GM19395 (cell line): ENCODE measurements around the gene PDE8B.

Experiments used
- ATAC-seq: cut with Tn5 transposase; IDR thresholded peaks from one replicate; pipeline ENCODE4 v1.9.1; 2021; ENCODE audit warnings: mild to moderate bottlenecking, moderate library complexity; ENCODE audit not compliant: unreplicated experiment

PDE8B gene

GRCh38 chr5:77186652-77187370 is 23.7 kb upstream of the PDE8B start:
- no peak for ATAC-seq

- no peak for ATAC-seq
Observed at GRCh38 chr5:77189421-77189820, 21.1 kb upstream of the PDE8B start.

DNA sequence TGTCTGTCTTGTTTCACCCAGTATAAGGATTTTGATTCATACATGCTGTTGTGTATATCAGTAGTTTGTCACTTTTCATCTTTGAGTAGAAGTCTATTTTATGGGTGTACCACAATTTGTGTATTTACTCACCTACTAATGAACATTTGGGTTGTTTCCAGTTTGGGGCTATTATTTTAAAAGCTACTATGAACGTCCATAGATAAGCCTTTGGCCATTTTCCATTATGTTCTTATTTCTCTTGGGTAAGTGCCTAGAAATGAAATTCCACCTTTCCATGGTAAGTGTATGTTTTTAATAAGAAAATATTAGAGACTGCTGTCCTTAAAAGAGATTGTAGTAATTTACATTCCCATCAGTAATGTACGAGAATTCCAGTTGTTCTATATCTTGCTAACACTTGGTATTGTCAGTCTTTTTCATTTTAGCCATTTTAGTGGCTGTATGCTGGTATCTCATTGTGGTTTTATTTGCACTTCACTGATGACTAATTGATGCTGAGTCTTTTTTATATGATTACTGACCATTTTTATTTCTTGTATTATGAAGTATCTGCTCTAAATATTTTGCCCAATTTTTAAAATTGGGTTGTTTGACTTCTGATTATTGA is 17.9 kb upstream of the PDE8B start:
- no peak for ATAC-seq

DNA sequence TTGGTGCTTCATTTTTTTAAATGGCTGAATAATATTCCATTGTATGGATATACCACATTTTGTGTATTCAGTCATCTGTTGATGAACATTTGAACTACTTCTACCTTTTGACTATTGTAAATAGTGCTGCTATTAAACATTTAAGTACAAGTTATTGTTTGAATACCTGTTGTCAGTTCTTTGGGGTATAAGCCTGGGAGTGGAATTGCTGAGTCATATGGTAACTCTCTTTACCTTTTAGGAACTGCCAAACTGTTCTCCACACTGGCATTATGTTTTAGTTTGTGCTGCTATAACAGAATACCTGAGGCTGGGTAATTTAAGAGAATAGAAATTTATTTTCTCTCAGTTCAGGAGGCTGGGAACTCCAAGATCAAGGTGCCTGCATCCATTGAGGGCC is 15.7 kb upstream of the PDE8B start:
- ATAC-seq, result no peak

- ATAC-seq, result no peak
Observed at GRCh38 chr5:77197840-77198554, 12.5 kb upstream of the PDE8B start.

DNA sequence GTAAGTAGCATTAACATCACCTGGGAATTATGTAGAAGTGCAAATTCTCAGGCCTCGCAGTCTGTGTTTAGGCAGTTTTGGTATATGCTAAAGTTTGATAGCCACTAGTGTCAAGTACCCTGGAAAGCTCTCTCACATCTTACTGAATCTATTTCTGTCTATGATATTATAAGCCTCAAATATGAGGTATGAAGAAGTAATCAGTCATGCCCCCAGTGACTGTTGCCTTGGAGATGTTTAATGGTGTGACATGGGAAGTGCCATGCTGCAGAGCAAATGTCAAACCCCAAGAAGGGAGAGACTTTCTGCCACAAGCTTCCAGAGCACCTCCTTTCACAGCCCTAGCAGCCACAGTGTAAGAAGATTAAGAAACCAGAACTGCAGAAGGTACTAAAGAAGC is 9.8 kb upstream of the PDE8B start:
- ATAC-seq, result no peak

GRCh38 chr5:77202145-77202544 is 8.3 kb upstream of the PDE8B start:
- ATAC-seq, result no peak

DNA sequence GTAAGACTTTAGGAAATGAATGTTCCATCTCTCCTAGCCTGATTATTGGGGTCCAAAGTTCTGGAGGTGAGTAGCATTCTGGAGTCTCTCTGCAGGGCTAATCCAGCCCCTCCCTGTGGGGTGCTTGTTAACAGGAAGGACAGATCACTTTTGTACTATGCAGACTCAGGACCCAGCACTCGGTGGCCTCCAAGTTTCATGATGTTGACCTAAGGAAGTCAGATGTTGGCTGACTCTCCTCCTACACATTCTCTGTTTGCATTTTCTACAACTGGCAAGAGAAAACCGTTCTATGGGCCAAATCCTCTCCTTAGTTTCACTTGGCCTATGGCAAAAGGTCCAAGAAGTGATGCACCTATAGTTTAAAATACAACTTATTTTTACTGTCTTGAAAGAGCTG is 5.5 kb upstream of the PDE8B start:
- no peak for ATAC-seq

GRCh38 chr5:77208507-77209163 is 1.8 kb upstream of the PDE8B start:
- no peak for ATAC-seq

- no peak for ATAC-seq
Observed at GRCh38 chr5:77209495-77210090, 887 bp upstream of the PDE8B start.

GRCh38 chr5:77210964-77211690 is 647 bp downstream of the PDE8B start:
- no peak for ATAC-seq

GRCh38 chr5:77211691-77212047 is 1.2 kb downstream of the PDE8B start:
- ATAC-seq, result no peak

DNA sequence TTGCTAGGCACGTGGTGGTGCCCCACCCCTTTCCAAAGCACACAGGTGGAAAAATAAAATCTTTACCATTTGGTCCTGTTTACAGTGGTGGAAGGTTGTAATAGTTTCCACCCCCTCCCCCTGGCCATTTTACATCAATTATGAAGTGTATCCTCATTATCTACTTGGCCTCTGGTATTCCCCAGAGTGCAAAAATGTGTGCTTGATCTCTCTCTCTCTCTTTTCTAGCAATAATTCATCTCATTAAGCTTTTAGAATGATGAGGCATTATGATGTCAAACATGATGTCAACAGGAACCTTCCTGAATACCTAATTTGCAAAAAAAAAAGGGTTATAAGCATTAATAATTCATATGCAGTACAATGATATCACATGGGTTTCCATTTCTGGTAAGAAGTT is 3.1 kb downstream of the PDE8B start:
- ATAC-seq, result no peak

GRCh38 chr5:77214151-77214550 is 3.7 kb downstream of the PDE8B start:
- no peak for ATAC-seq

- no peak for ATAC-seq
Observed at GRCh38 chr5:77218263-77218662, 7.8 kb downstream of the PDE8B start.

DNA sequence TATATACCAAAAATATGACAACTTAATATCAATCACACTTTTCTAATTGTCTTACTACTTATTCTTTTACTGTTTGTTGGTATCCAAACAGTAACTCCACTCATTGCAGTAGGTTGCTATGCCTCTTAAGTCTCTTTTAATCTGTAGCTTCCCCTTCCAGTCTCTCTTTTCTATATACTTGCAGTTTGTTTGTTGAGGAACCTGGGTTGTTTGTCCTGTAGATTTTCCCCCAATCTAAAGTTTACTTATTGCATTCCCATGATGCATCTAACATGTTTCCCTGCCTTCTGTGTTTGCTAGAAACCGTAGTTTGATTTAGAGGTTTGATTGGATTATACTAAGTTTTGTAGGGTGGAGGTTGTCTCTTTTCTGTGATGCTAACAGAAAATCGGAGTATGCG is 10.6 kb downstream of the PDE8B start:
- ATAC-seq, result no peak

DNA sequence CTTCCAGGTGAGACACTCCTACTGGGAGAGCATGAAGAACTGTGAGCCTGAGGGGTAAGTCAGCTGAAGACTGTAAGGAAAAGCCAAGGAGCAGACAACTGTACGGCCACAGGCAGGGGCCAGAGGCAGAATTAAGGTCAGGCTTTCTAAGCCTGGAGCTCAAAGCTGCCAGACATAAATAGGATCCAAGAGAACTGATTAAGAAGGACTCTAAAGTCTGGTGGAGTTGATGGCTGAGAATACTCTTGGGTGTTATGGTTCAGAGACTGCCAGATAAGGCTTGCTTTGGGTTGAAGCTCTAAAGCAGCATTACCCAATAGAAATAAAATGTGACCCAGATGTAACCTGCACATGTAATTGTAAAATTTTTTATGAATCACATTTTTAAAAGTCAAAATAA is 12.2 kb downstream of the PDE8B start:
- ATAC-seq, result no peak

GRCh38 chr5:77223653-77224052 is 13.2 kb downstream of the PDE8B start:
- no peak for ATAC-seq

- ATAC-seq, result no peak
Observed at GRCh38 chr5:77224672-77225355, 14.3 kb downstream of the PDE8B start.

DNA sequence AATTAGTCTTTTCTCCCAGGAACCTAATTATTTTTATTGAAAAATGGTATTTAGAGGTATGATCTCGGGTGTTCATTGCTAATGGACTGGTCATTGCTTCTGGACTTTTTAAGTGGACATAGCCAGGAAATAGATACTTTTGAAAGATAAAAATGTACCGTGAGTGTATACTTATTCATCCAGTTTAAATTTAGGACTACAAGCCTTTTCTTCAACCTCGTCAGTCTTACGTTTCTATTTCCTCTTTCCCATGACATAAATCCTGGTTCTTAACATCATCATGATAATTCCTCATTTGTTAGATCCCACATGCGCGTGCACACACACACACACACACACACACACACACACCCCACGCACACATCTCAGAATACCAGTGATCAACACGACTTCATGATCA is 15.1 kb downstream of the PDE8B start:
- ATAC-seq, result no peak
